WTC11 (cell line): ENCODE data around the gene DLGAP3. TPM values are rescaled to one million over a fixed set of nuclear protein-coding genes. Genes with fewer than 3 reads are reported as not detected.

Experiments used
- ATAC-seq: fragments of 200-7000 bp; cut with Tn5 transposase; 2 replicates; pipeline ENCODE4 v1.10.0; 2021; ENCODE audit warnings: mild to moderate bottlenecking, moderate library complexity
- CTCF ChIA-PET: fragments of 300-600 bp; sonication (Branson Sonifier 250); formaldehyde crosslinking; loops from one replicate; lab custom pipeline; 2021; ENCODE audit warnings: antibody characterized with exemption; lab: Charles Lee
- POLR2A ChIA-PET: fragments of 350-600 bp; sonication (Branson Sonifier 250); formaldehyde crosslinking; loops from one replicate; lab custom pipeline; 2021; ENCODE audit warnings: antibody characterized with exemption; lab: Charles Lee
- DNase-seq: peaks from one replicate; pipeline ENCODE4 v3.0.0; 2021; ENCODE audit warnings: low spot score
- H3K27ac Mint-ChIP-seq: 2 replicates; pipeline ENCODE4 v1.8.0; 2021; ENCODE audit warnings: mixed read lengths
- H3K27me3 Mint-ChIP-seq: 2 replicates; pipeline ENCODE4 v1.8.0; 2021; ENCODE audit warnings: low read depth, mild to moderate bottlenecking, moderate library complexity, mixed read lengths
- H3K36me3 Mint-ChIP-seq: 2 replicates; pipeline ENCODE4 v1.8.0; 2021; ENCODE audit warnings: mixed read lengths
- H3K4me1 Mint-ChIP-seq: 2 replicates; pipeline ENCODE4 v1.8.0; 2022; ENCODE audit warnings: mixed read lengths
- H3K4me3 Mint-ChIP-seq: 2 replicates; pipeline ENCODE4 v1.8.0; 2021; ENCODE audit warnings: mild to moderate bottlenecking, moderate library complexity, mixed read lengths
- H3K9me3 Mint-ChIP-seq: 2 replicates; pipeline ENCODE4 v1.8.0; 2021; ENCODE audit warnings: mixed read lengths
- ATF2 ChIP-seq: sonication (generic); formaldehyde crosslinking; IDR thresholded peaks from 2 replicates; pipeline ENCODE4 v1.8.1; 2022; ENCODE audit warnings: low read depth, missing genetic modification reagents, borderline replicate concordance
- CREB1 ChIP-seq: sonication (generic); formaldehyde crosslinking; IDR thresholded peaks from 2 replicates; pipeline ENCODE4 v1.8.0; 2023; ENCODE audit warnings: mild to moderate bottlenecking, missing genetic modification reagents
- CREM ChIP-seq: sonication (generic); formaldehyde crosslinking; IDR thresholded peaks from 2 replicates; pipeline ENCODE4 v1.8.1; 2022; ENCODE audit warnings: mild to moderate bottlenecking, missing genetic modification reagents, moderate library complexity
- CTCF ChIP-seq: fragments of 200-600 bp; IDR thresholded peaks from 2 replicates; pipeline ENCODE4 v1.8.0; 2022; ENCODE audit warnings: antibody characterized with exemption
- E2F1 ChIP-seq: sonication (generic); formaldehyde crosslinking; IDR thresholded peaks from 2 replicates; pipeline ENCODE4 v1.8.0; 2022; ENCODE audit warnings: mild to moderate bottlenecking, missing genetic modification reagents
- FOXP4 ChIP-seq: sonication (generic); formaldehyde crosslinking; IDR thresholded peaks from 2 replicates; pipeline ENCODE4 v1.8.0; 2022; ENCODE audit warnings: mild to moderate bottlenecking, missing genetic modification reagents
- GRHL2 ChIP-seq: fragments of 250-450 bp; sonication (Bioruptor Pico); IDR thresholded peaks from 2 replicates; pipeline ENCODE4 v1.8.0; 2022; ENCODE audit warnings: mild to moderate bottlenecking, moderate library complexity; ENCODE audit not compliant: insufficient replicate concordance, severe bottlenecking
- GTF2I ChIP-seq: fragments of 250-450 bp; sonication (Bioruptor Pico); conservative IDR thresholded peaks from 2 replicates; pipeline ENCODE4 v1.4.0; 2021; ENCODE audit warnings: mild to moderate bottlenecking
- IRF1 ChIP-seq: sonication (generic); formaldehyde crosslinking; IDR thresholded peaks from 2 replicates; pipeline ENCODE4 v1.8.0; 2023; ENCODE audit warnings: missing genetic modification reagents
- KAT7 ChIP-seq: sonication (generic); formaldehyde crosslinking; IDR thresholded peaks from 2 replicates; pipeline ENCODE4 v1.8.1; 2023; ENCODE audit warnings: missing genetic modification reagents, mild to moderate bottlenecking, borderline replicate concordance
- MLX ChIP-seq: sonication (generic); formaldehyde crosslinking; IDR thresholded peaks from 2 replicates; pipeline ENCODE4 v1.8.1; 2023; ENCODE audit warnings: mild to moderate bottlenecking, missing genetic modification reagents, moderate library complexity
- MXD4 ChIP-seq: fragments of 250-450 bp; sonication (Bioruptor Pico); IDR thresholded peaks from 2 replicates; pipeline ENCODE4 v1.8.0; 2021; ENCODE audit warnings: mild to moderate bottlenecking, moderate library complexity, borderline replicate concordance
- NR1H2 ChIP-seq: sonication (generic); formaldehyde crosslinking; IDR thresholded peaks from 2 replicates; pipeline ENCODE4 v1.9.0; 2021; ENCODE audit warnings: mild to moderate bottlenecking, moderate library complexity, missing genetic modification reagents
- SOX15 ChIP-seq: fragments of 250-450 bp; sonication (Bioruptor Pico); IDR thresholded peaks from 2 replicates; pipeline ENCODE4 v1.9.0; 2021; ENCODE audit warnings: mild to moderate bottlenecking
- ZNF219 ChIP-seq: sonication (generic); formaldehyde crosslinking; IDR thresholded peaks from 2 replicates; pipeline ENCODE4 v1.8.0; 2023; ENCODE audit warnings: missing genetic modification reagents, mild to moderate bottlenecking, borderline replicate concordance
- ZNF263 ChIP-seq: sonication (generic); formaldehyde crosslinking; IDR thresholded peaks from 2 replicates; pipeline ENCODE4 v1.8.1; 2022; ENCODE audit warnings: low read depth, mild to moderate bottlenecking, moderate library complexity, missing genetic modification reagents
- ZNF396 ChIP-seq: fragments of 250-450 bp; sonication (Bioruptor Pico); IDR thresholded peaks from 2 replicates; pipeline ENCODE4 v1.8.0; 2021; ENCODE audit warnings: mild to moderate bottlenecking, moderate library complexity, borderline replicate concordance
- ZNF532 ChIP-seq: fragments of 250-450 bp; sonication (Bioruptor Pico); IDR thresholded peaks from 2 replicates; pipeline ENCODE4 v1.9.0; 2021; ENCODE audit warnings: mild to moderate bottlenecking, borderline replicate concordance
- total RNA-seq: library from RNA; stranded (reverse); gene quantifications from 3 replicates; pipeline ENCODE4 v1.2.3, GENCODE V29; 2021
- TF ChIP-seq, protein P1 (sequence below): sonication (generic); formaldehyde crosslinking; IDR thresholded peaks from 2 replicates; pipeline ENCODE4 v1.8.1; 2023; ENCODE audit warnings: mild to moderate bottlenecking, missing genetic modification reagents, moderate library complexity

DLGAP3 gene
- total RNA-seq, 1 experiment from 2014 or later = 11.3 TPM

GRCh38 chr1:34906756-34907155, 22.7 kb downstream of the DLGAP3 start (continued):
- TF ChIP-seq FOXP4 (CRISPR knock-in tag) (no peak), ZNF219 (CRISPR knock-in tag) (no peak), KAT7 (CRISPR knock-in tag) (no peak), GRHL2 (CRISPR knock-in tag) (no peak)
- TF ChIP-seq, protein P1, sequence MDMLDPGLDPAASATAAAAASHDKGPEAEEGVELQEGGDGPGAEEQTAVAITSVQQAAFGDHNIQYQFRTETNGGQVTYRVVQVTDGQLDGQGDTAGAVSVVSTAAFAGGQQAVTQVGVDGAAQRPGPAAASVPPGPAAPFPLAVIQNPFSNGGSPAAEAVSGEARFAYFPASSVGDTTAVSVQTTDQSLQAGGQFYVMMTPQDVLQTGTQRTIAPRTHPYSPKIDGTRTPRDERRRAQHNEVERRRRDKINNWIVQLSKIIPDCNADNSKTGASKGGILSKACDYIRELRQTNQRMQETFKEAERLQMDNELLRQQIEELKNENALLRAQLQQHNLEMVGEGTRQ (CRISPR knock-in tag) = no peak
- TF ChIP-seq, all 79 proteins: peak for 0

DNA sequence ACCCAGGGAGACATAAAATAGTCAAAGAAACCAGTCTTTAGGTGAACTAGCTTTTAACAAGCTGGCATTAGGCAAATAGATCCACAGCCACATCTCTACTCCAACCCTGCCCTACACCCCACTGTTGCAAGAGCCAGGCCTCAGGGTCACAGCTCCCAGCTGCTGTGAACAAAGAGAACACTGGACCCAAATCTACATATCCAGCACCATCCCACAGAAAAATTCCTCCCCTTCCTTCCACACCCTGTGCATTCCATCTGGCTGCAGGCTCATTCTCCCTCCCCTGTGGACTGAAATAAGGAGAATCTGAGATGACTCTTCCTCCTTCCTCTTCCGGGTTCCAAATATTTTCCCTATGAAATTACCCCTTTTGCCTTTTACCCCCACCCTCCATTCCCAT, 23.2 kb downstream of the DLGAP3 start:
- Mint-ChIP-seq H3K9me3 (no peaks in the 10 kb centered on the region), H3K4me3 (no peak overlapping the region), H3K27me3 (peaks cover 4% of the 10 kb centered on the region), H3K27ac (no peak overlapping the region), H3K4me1 (no peaks in the 10 kb centered on the region), H3K36me3 (no peaks in the 10 kb centered on the region)
- ATAC-seq (no peak), DNase-seq (no peak)
- ChIA-PET CTCF (no interaction called here), POLR2A (no interaction called here)
- no peak for TF ChIP-seq NR1H2 (CRISPR knock-in tag)
- no peak for TF ChIP-seq ZNF396 (CRISPR knock-in tag)
- TF ChIP-seq CREM (CRISPR knock-in tag) = no peak
- no peak for TF ChIP-seq ATF2 (CRISPR knock-in tag)
- TF ChIP-seq, protein P1 (CRISPR knock-in tag) = no peak
- TF ChIP-seq MXD4 (CRISPR knock-in tag) = no peak
- TF ChIP-seq E2F1 (CRISPR knock-in tag) = no peak

DNA sequence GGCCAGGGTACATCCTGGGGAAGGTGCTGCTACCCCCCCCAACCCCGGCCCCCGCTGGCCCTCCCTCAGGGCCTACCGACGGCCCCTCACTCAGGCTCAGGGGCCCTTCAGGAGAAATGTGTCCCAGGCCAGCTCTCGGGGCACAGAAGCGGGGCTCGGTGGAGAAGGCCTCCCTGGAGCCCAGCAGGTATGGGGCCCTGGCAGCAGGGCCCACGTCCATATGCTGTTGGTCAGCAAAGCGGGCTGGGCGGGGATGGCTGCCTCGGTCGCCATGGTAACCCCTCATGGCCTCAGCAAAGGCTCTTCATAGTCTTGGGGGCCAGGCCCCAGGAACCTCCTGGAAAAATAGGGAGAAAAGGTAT, 24.4 kb downstream of the DLGAP3 start:
- DNase-seq (no peak), ATAC-seq (no peak)
- Mint-ChIP-seq H3K9me3 (no peaks in the 10 kb centered on the region), H3K4me1 (no peaks in the 10 kb centered on the region), H3K36me3 (no peaks in the 10 kb centered on the region), H3K27ac (no peak overlapping the region), H3K4me3 (no peak overlapping the region), H3K27me3 (peaks cover 9% of the 10 kb centered on the region)
- ChIA-PET POLR2A (no interaction called here), CTCF (no interaction called here)
- TF ChIP-seq IRF1 = no peak
- TF ChIP-seq ZNF219 (CRISPR knock-in tag) = no peak
- TF ChIP-seq ZNF532 (CRISPR knock-in tag) = no peak
- TF ChIP-seq CTCF = no peak
- no peak for TF ChIP-seq ZNF263 (CRISPR knock-in tag)
- no peak for TF ChIP-seq MLX
- TF ChIP-seq CREB1 = no peak
- no peak for TF ChIP-seq GTF2I (CRISPR knock-in tag)
- no peak for TF ChIP-seq SOX15 (CRISPR knock-in tag)
